Activated naive CD8-positive, alpha-beta T cell treated with anti-CD3 and anti-CD28 coated beads for 36 hours (primary cell): ENCODE measurements around the gene PLIN3. TPM values are rescaled to one million over a fixed set of nuclear protein-coding genes. Genes with fewer than 3 reads are reported as not detected.
A peak's percentile ranks its signal among the peaks of the same experiment; 100 is the strongest.
"Not testable (repeated sequence)": the region's sequence is repeated elsewhere in the genome, so short reads cannot be mapped to it uniquely, and the experiment has no call there.

Experiments used
- DNase-seq: peaks from one replicate; pipeline ENCODE4 v3.0.0; 2021
- H3K27ac Mint-ChIP-seq: one replicate; pipeline ENCODE4 v1.8.0; 2022; ENCODE audit warnings: mild to moderate bottlenecking, moderate library complexity, mixed read lengths
- H3K27me3 Mint-ChIP-seq: one replicate; pipeline ENCODE4 v1.8.0; 2022; ENCODE audit warnings: mild to moderate bottlenecking, mixed read lengths
- H3K36me3 Mint-ChIP-seq: one replicate; pipeline ENCODE4 v1.8.0; 2021; ENCODE audit warnings: mild to moderate bottlenecking, mixed read lengths
- H3K4me1 Mint-ChIP-seq: one replicate; pipeline ENCODE4 v1.8.0; 2021; ENCODE audit warnings: mixed read lengths
- H3K4me3 Mint-ChIP-seq: one replicate; pipeline ENCODE4 v1.8.0; 2022; ENCODE audit warnings: mild to moderate bottlenecking, moderate library complexity, mixed read lengths
- H3K9me3 Mint-ChIP-seq: one replicate; pipeline ENCODE4 v1.8.0; 2022; ENCODE audit warnings: mixed read lengths
- total RNA-seq, 2 experiments: library from RNA; stranded (reverse); gene quantifications; one replicate each; pipeline ENCODE4 v1.2.3, GENCODE V29; 2021

The PLIN3 gene
- total RNA-seq, 2 experiments from 2014 or later: 14.6 to 14.7 TPM

- H3K27ac Mint-ChIP-seq: peak overlapping the region; percentile 64
- H3K9me3 Mint-ChIP-seq: peaks cover 5% of the 10 kb centered on the region
- H3K27me3 Mint-ChIP-seq: no peaks in the 10 kb centered on the region
- H3K36me3 Mint-ChIP-seq: peaks cover 19% of the 10 kb centered on the region
- H3K4me1 Mint-ChIP-seq: peaks cover 12% of the 10 kb centered on the region
- H3K4me3 Mint-ChIP-seq: peak overlapping the region; percentile 75
- DNase-seq: peak; percentile 74
Observed at GRCh38 chr19:4815426-4816201, 51.9 kb downstream of the PLIN3 start.

DNA sequence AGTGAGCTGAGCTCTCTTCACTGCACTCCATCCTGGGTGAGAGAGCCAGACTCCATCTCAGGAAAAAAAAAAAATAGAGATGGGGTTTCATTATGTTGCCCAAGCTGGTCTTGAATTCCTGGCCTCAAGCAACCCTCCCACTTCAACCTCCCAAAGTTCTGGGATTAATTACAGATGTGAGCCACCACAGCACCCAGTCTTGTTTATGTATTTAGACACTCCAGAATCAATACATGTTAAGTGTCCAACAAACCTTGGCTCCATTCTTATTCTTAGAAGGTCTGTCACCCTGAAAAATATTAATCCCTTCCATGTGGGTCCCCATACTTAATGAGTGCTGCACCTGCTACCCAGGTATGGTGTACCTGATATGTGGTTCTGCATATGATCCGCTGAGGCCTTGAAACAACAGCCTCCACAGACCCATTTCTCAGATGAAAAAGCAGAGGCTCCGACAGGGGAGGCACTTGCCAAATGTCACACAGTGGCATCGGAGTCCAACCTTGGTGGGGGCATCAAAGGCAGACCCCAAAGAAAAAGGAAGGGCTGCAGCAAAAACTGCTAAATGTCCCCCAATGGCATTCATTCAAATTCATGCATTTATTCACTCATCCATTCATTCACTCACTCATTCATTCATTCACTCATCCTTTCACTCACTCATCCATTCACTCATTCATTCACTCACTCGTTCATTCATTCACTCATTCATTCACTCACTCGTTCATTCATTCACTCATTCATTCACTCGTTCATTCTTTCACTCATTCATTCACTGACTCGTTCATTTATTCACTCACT lies 52.6 kb downstream of the PLIN3 start:
- H3K27me3 Mint-ChIP-seq: no peaks in the 10 kb centered on the region
- peaks cover 19% of the 10 kb centered on the region for H3K36me3 Mint-ChIP-seq
- DNase-seq: no peak
- H3K9me3 Mint-ChIP-seq: peaks cover 5% of the 10 kb centered on the region
- peaks cover 12% of the 10 kb centered on the region for H3K4me1 Mint-ChIP-seq
- H3K4me3 Mint-ChIP-seq: no peak overlapping the region
- peak overlapping the region; percentile 64 for H3K27ac Mint-ChIP-seq

DNA sequence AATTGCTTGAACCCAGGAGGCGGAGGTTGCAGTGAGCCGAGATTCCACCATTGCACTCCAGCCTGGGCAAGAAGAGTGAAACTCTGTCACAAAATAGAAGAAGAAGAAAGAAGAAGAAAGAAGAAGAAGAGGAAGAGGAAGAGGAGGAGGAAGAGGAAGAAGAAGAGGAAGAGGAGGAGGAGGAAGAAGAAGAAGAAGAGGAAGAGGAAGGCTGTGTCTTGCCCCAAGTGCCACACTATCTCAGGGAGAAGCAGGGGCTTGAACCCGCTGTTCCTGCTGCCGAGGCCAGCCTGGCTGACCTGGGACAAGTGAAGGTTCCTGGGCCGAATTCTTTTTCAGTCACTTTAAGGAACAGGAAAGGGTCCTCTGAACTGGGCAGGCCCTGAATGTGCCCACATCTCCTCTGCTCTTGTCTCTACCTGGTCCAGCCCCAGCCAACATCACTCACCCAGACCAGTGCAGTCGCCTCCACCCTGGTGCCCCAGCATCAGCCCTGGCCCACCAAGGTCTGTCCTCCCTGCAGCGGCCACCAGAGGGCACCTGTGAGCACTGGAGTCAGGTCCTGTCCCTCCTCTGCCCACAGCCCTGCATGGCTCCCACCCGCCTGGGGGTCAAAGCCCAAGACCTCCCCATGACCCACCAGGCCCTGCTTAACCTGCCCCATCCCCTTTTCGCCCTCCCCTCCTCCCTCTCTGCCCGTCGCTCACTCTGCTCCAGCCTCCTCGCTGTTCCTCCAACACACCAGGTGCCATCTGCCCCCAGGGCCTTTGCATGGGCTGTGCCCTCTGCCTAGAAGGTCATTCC lies 55.9 kb downstream of the PLIN3 start:
- Mint-ChIP-seq H3K27ac (no peak overlapping the region), H3K4me1 (peaks cover 15% of the 10 kb centered on the region), H3K36me3 (peaks cover 12% of the 10 kb centered on the region), H3K4me3 (no peak overlapping the region), H3K27me3 (no peaks in the 10 kb centered on the region), H3K9me3 (peaks cover 5% of the 10 kb centered on the region)
- peak; percentile 85 for DNase-seq

- Mint-ChIP-seq H3K27me3 (no peaks in the 10 kb centered on the region), H3K4me3 (no peak overlapping the region), H3K4me1 (peaks cover 7% of the 10 kb centered on the region), H3K27ac (no peak overlapping the region), H3K9me3 (no peaks in the 10 kb centered on the region), H3K36me3 (no peaks in the 10 kb centered on the region)
- DNase-seq: no peak
Observed at GRCh38 chr19:4807188-4807587, 60.3 kb downstream of the PLIN3 start.

- Mint-ChIP-seq H3K4me1 (peaks cover 3% of the 10 kb centered on the region), H3K4me3 (no peak overlapping the region), H3K36me3 (no peaks in the 10 kb centered on the region), H3K9me3 (no peaks in the 10 kb centered on the region), H3K27ac (no peak overlapping the region), H3K27me3 (no peaks in the 10 kb centered on the region)
- no peak for DNase-seq
Observed at GRCh38 chr19:4806384-4806783, 61.1 kb downstream of the PLIN3 start.

GRCh38 chr19:4805140-4805539 lies 62.3 kb downstream of the PLIN3 start:
- not testable (repeated sequence) for H3K4me1 Mint-ChIP-seq, DNase-seq, H3K27me3 Mint-ChIP-seq, H3K27ac Mint-ChIP-seq, H3K36me3 Mint-ChIP-seq, H3K4me3 Mint-ChIP-seq, H3K9me3 Mint-ChIP-seq

DNA sequence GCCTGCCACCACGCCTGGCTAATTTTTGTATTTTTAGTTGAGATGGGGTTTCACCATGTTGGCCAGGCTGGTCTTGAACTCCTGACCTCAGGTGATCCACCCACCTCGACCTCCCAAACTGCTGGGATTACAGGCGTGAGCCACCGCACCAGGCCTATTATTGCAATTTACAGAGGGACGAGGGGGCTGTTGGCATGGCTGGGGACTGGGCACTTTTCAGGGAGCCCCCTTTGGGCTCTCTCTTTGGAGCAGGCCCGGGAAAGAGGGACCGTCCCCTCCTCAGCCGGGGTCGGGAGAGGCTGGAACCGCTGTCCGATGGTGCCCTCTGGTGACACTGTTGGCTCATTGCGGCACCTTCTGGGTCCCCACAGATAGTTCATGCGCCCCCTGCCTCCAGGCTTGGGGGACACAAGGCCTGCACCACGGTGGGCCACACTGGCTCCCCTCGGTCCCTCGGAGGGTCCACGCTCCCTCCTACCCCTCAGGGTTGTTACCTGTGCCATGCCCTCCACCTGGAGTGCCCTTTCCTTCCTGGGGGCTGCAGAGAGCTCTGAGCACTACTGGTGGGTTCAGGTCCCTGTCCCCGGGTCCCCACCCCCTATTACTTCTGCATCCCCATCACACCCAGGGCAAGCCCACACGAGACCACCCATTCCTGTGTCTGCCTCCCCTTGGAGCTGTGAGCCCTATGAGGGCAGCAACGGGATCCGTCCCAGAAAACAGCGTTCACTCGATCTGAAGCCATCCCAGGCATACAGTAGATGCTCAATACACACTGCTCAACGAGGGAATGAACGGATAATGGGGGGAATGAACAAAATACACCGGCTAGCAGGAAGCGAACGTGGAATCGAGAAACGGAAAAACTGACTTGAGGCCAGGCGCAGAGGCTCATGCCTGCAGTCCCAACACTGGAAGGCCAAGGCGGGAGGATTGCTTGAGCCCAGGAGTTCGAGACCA lies 63.5 kb downstream of the PLIN3 start:
- H3K27ac Mint-ChIP-seq: no peak overlapping the region
- H3K27me3 Mint-ChIP-seq: no peaks in the 10 kb centered on the region
- no peaks in the 10 kb centered on the region for H3K9me3 Mint-ChIP-seq
- peaks cover 2% of the 10 kb centered on the region for H3K36me3 Mint-ChIP-seq
- DNase-seq: peak; percentile 76
- no peaks in the 10 kb centered on the region for H3K4me1 Mint-ChIP-seq
- no peak overlapping the region for H3K4me3 Mint-ChIP-seq

DNA sequence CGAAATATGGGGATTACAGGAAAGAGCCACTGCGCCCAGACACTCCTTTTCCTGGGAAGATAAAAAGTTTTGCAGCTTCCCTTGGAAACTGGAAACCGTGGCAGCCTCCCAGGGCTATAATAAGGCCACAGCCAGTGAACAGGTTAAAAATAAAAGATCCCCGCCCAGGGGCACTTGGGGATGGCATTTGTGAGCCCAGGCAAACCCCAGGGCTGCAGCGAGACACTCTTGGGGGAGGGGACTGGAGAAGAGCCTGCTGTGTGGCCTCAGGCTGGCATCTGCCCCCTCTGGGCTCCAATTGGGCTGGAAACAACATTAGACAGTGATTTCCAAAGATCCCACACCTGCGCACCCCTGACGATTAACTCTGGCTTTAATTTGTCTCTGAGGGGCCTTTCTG lies 64.8 kb downstream of the PLIN3 start:
- no peak overlapping the region for H3K4me3 Mint-ChIP-seq
- H3K27me3 Mint-ChIP-seq: no peaks in the 10 kb centered on the region
- H3K27ac Mint-ChIP-seq: no peak overlapping the region
- no peak for DNase-seq
- H3K36me3 Mint-ChIP-seq: peaks cover 7% of the 10 kb centered on the region
- H3K9me3 Mint-ChIP-seq: no peaks in the 10 kb centered on the region
- H3K4me1 Mint-ChIP-seq: no peaks in the 10 kb centered on the region

GRCh38 chr19:4801085-4801619 lies 66.3 kb downstream of the PLIN3 start:
- Mint-ChIP-seq H3K36me3 (peaks cover 17% of the 10 kb centered on the region), H3K9me3 (no peaks in the 10 kb centered on the region), H3K27ac (no peak overlapping the region), H3K4me1 (peaks cover 7% of the 10 kb centered on the region), H3K27me3 (no peaks in the 10 kb centered on the region), H3K4me3 (no peak overlapping the region)
- no peak for DNase-seq

- H3K27ac Mint-ChIP-seq: no peak overlapping the region
- no peak overlapping the region for H3K4me3 Mint-ChIP-seq
- peaks cover 11% of the 10 kb centered on the region for H3K4me1 Mint-ChIP-seq
- no peaks in the 10 kb centered on the region for H3K9me3 Mint-ChIP-seq
- H3K27me3 Mint-ChIP-seq: no peaks in the 10 kb centered on the region
- no peak for DNase-seq
- H3K36me3 Mint-ChIP-seq: peaks cover 17% of the 10 kb centered on the region
Observed at GRCh38 chr19:4800591-4801081, 66.8 kb downstream of the PLIN3 start.

GRCh38 chr19:4795400-4795799 lies 72.1 kb downstream of the PLIN3 start:
- peak overlapping the region; percentile 72 for H3K27ac Mint-ChIP-seq

DNA sequence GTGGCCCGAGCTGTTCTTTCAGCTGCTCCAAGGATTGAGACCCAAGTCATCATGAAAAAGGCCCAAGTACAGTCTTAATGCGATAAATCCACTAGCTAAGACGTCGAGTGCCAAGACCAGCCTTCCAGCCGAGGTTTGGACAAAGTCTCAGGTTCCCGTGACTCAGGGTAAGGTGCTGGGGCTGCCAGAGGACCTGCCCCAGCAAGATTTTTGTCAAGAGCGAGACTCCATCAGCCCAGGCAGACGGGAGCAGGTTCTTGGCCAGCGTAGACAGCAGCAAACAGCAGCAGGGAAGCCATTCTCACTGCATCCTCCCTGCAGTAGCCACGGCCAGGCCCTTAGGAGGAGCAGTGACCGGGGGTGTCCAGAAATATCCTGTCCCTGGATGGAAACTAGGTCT lies 72.5 kb downstream of the PLIN3 start:
- Mint-ChIP-seq H3K4me3 (peak overlapping the region; percentile 18), H3K9me3 (no peaks in the 10 kb centered on the region), H3K4me1 (peaks cover 33% of the 10 kb centered on the region), H3K36me3 (peaks cover 36% of the 10 kb centered on the region), H3K27me3 (no peaks in the 10 kb centered on the region), H3K27ac (peak overlapping the region; percentile 51)
- no peak for DNase-seq

More at GRCh38 chr19:4795400-4795799, 72.1 kb downstream of the PLIN3 start:
- Mint-ChIP-seq H3K9me3 (no peaks in the 10 kb centered on the region), H3K36me3 (peaks cover 36% of the 10 kb centered on the region), H3K27me3 (no peaks in the 10 kb centered on the region), H3K4me3 (peak overlapping the region; percentile 55), H3K4me1 (peaks cover 33% of the 10 kb centered on the region)
- no peak for DNase-seq

DNA sequence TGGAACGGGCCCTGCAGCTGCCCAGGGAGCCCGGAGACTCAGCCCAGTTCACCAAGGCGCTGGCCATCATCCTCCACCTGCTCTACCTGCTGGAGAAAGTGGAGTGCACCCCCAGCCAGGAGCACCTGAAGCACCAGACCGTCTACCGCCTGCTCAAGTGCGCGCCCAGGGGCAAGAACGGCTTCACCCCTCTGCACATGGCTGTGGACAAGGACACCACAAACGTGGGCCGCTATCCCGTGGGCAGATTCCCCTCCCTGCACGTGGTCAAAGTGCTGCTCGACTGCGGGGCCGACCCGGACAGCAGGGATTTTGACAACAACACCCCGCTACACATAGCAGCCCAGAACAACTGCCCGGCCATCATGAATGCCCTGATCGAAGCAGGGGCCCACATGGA lies 74.2 kb downstream of the PLIN3 start:
- DNase-seq, H3K9me3 Mint-ChIP-seq, H3K27me3 Mint-ChIP-seq: not testable (repeated sequence)
- Mint-ChIP-seq H3K4me1 (peaks cover 33% of the 10 kb centered on the region), H3K36me3 (peaks cover 29% of the 10 kb centered on the region), H3K4me3 (peak overlapping the region; percentile 90), H3K27ac (peak overlapping the region; percentile 82)

DNA sequence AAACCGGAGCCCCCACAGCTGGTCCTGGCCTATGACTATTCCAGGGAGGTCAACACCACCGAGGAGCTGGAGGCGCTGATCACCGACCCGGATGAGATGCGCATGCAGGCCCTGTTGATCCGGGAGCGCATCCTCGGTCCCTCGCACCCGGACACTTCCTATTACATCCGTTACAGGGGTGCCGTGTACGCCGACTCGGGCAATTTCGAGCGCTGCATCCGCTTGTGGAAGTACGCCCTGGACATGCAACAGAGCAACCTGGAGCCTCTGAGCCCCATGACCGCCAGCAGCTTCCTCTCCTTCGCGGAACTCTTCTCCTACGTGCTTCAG lies 74.6 kb downstream of the PLIN3 start:
- peak overlapping the region; percentile 90 for H3K4me3 Mint-ChIP-seq
- H3K4me1 Mint-ChIP-seq: peaks cover 33% of the 10 kb centered on the region
- not testable (repeated sequence) for DNase-seq, H3K9me3 Mint-ChIP-seq, H3K27me3 Mint-ChIP-seq
- peak overlapping the region; percentile 82 for H3K27ac Mint-ChIP-seq
- peaks cover 29% of the 10 kb centered on the region for H3K36me3 Mint-ChIP-seq
